SJSA1 (cell line): ENCODE measurements around the gene TAF3. TPM values are rescaled to one million over a fixed set of nuclear protein-coding genes. Genes with fewer than 3 reads are reported as not detected.

Source experiments
- DNase-seq, 2 experiments: peaks; one replicate each; pipeline ENCODE4 v3.0.0-alpha.2; 2015 to 2020; ENCODE audit warnings: low spot score in 2 of 2, low read depth in 1 of 2
- H3K27ac ChIP-seq: fragments of 250-450 bp; sonication (Bioruptor Pico); 2 replicates; pipeline ENCODE4 v1.5.1; 2020; ENCODE audit warnings: mild to moderate bottlenecking, moderate library complexity
- H3K27me3 ChIP-seq: fragments of 250-450 bp; sonication (Bioruptor Pico); replicated peaks from 2 replicates; pipeline ENCODE4 v1.5.1; 2020; ENCODE audit warnings: mild to moderate bottlenecking, moderate library complexity
- H3K36me3 ChIP-seq: fragments of 250-450 bp; sonication (Bioruptor Pico); 2 replicates; pipeline ENCODE4 v1.5.1; 2020; ENCODE audit warnings: mild to moderate bottlenecking
- H3K4me1 ChIP-seq: fragments of 250-450 bp; sonication (Bioruptor Pico); replicated peaks from 2 replicates; pipeline ENCODE4 v1.6.1; 2021; ENCODE audit warnings: mild to moderate bottlenecking
- H3K4me3 ChIP-seq: fragments of 250-450 bp; sonication (Bioruptor Pico); 2 replicates; pipeline ENCODE4 v1.5.1; 2020; ENCODE audit warnings: mild to moderate bottlenecking
- H3K9me3 ChIP-seq: fragments of 250-450 bp; sonication (Bioruptor Pico); replicated peaks from 2 replicates; pipeline ENCODE4 v1.5.1; 2020; ENCODE audit warnings: mild to moderate bottlenecking
- total RNA-seq: library from RNA; depleted of rRNA; stranded (reverse); fragments of >200 nt; shearing (Covaris generic); gene quantifications from 2 replicates; pipeline ENCODE4 v1.2.3, GENCODE V29; 2014

The TAF3 gene
- total RNA-seq, 1 experiment from 2014 or later = 4.4 TPM

DNA sequence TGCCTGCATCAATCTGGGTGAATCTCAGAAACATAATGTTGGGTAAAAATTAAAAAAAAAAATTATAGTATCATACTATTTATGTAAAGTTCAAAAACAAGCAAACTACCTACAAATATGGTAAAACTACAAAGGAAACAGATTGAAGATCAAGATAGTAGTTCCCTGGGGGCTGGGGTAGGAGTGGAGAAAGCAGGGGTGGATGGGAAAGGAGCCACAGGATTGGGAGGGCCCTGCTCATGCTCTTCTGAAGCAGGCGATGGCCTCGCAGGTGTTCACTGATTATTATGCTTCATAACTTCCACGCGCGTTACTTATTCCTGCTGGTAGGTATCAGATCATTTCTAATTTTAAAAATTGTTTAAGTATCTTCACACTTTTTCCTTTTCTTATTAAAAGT is 140.1 kb downstream of the TAF3 start:
- H3K27ac ChIP-seq = no peak overlapping the region
- DNase-seq = no peak
- H3K4me3 ChIP-seq = no peak overlapping the region

GRCh38 chr10:7960108-7960507 is 141.8 kb downstream of the TAF3 start:
- Histone ChIP-seq H3K27ac (no peak overlapping the region), H3K4me1 (peaks cover 15% of the 10 kb centered on the region), H3K36me3 (peaks cover 4% of the 10 kb centered on the region), H3K4me3 (no peak overlapping the region), H3K27me3 (no peaks in the 10 kb centered on the region), H3K9me3 (no peaks in the 10 kb centered on the region)
- DNase-seq = no peak

More for the DNA sequence above, 140.1 kb downstream of the TAF3 start:
- Histone ChIP-seq H3K27me3 (no peaks in the 10 kb centered on the region), H3K9me3 (no peaks in the 10 kb centered on the region), H3K36me3 (no peaks in the 10 kb centered on the region), H3K4me1 (peaks cover 15% of the 10 kb centered on the region)

GRCh38 chr10:7962592-7962991 is 144.3 kb downstream of the TAF3 start:
- H3K9me3 ChIP-seq = no peaks in the 10 kb centered on the region
- no peaks in the 10 kb centered on the region for H3K4me1 ChIP-seq
- peaks cover 5% of the 10 kb centered on the region for H3K36me3 ChIP-seq
- no peak overlapping the region for H3K4me3 ChIP-seq
- no peak overlapping the region for H3K27ac ChIP-seq
- no peak for DNase-seq
- no peaks in the 10 kb centered on the region for H3K27me3 ChIP-seq

- no peak for DNase-seq
- Histone ChIP-seq H3K9me3 (no peaks in the 10 kb centered on the region), H3K36me3 (peaks cover 5% of the 10 kb centered on the region), H3K4me1 (no peaks in the 10 kb centered on the region), H3K27ac (no peak overlapping the region), H3K27me3 (no peaks in the 10 kb centered on the region), H3K4me3 (no peak overlapping the region)
These were observed 147.2 kb downstream of the TAF3 start for GRCh38 chr10:7965457-7965856.

- Histone ChIP-seq H3K27ac (no peak overlapping the region), H3K4me3 (no peak overlapping the region), H3K36me3 (peaks cover 5% of the 10 kb centered on the region), H3K9me3 (no peaks in the 10 kb centered on the region), H3K27me3 (no peaks in the 10 kb centered on the region), H3K4me1 (no peaks in the 10 kb centered on the region)
- DNase-seq = no peak
These were observed 148.7 kb downstream of the TAF3 start for GRCh38 chr10:7967035-7967434.

- H3K4me3 ChIP-seq = no peak overlapping the region
- H3K27ac ChIP-seq = no peak overlapping the region
- H3K27me3 ChIP-seq = no peaks in the 10 kb centered on the region
- H3K36me3 ChIP-seq = peaks cover 5% of the 10 kb centered on the region
- DNase-seq = no peak
- H3K4me1 ChIP-seq = no peaks in the 10 kb centered on the region
- no peaks in the 10 kb centered on the region for H3K9me3 ChIP-seq
These were observed 150.3 kb downstream of the TAF3 start for GRCh38 chr10:7968510-7969112.

GRCh38 chr10:7969623-7970022 is 151.3 kb downstream of the TAF3 start:
- Histone ChIP-seq H3K4me3 (no peak overlapping the region), H3K4me1 (no peaks in the 10 kb centered on the region), H3K36me3 (peaks cover 5% of the 10 kb centered on the region), H3K9me3 (no peaks in the 10 kb centered on the region), H3K27me3 (no peaks in the 10 kb centered on the region), H3K27ac (no peak overlapping the region)
- no peak for DNase-seq

- Histone ChIP-seq H3K9me3 (no peaks in the 10 kb centered on the region), H3K4me3 (no peak overlapping the region), H3K27me3 (no peaks in the 10 kb centered on the region), H3K4me1 (no peaks in the 10 kb centered on the region), H3K36me3 (no peaks in the 10 kb centered on the region), H3K27ac (no peak overlapping the region)
- DNase-seq = no peak
These were observed 153.6 kb downstream of the TAF3 start for GRCh38 chr10:7971949-7972348.

DNA sequence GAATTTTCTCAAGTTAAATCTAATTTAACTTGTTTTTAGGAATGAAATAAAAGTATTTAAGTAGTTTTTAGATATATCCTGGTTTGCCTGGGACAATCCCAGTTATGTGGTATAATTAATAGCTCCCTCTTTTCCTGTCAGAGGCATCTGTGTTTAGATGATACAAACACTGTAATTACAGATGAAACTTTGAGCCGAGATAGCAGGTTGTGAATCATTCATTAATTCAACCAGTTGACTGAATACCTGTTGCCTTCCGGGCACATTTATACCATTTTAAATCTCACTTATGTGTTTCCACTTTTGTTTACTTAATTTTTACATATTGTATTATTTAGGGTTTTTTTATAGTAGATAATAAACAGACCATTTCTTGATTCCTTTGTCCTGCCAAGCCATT is 154.1 kb downstream of the TAF3 start:
- H3K27me3 ChIP-seq = no peaks in the 10 kb centered on the region
- H3K4me3 ChIP-seq = no peak overlapping the region
- H3K27ac ChIP-seq = no peak overlapping the region
- DNase-seq = no peak
- H3K9me3 ChIP-seq = no peaks in the 10 kb centered on the region
- H3K4me1 ChIP-seq = no peaks in the 10 kb centered on the region
- no peaks in the 10 kb centered on the region for H3K36me3 ChIP-seq

DNA sequence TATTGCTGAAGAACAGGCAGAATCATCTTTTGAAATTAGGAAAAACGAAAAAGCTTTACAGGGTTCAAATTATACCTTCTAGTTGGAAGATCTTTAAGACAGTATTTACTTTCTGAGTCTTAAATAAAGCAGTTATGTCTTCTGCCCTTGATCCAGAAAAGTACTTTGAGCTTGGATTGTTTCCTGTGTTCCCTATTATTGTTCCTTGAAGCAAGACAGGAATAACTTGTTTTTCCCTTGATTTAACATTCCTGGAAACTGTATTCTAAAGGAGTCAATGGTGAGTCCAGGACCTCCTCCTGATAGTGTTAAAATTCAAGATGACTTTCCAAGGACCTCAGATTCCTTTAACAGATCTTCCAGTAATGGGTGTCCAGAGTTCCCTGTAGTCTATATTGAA is 161.9 kb downstream of the TAF3 start:
- Histone ChIP-seq H3K27me3 (no peaks in the 10 kb centered on the region), H3K36me3 (peaks cover 10% of the 10 kb centered on the region; the same call in 1 of the 2 replicates), H3K27ac (no peak overlapping the region), H3K9me3 (no peaks in the 10 kb centered on the region), H3K4me1 (no peaks in the 10 kb centered on the region), H3K4me3 (no peak overlapping the region)
- no peak for DNase-seq

DNA sequence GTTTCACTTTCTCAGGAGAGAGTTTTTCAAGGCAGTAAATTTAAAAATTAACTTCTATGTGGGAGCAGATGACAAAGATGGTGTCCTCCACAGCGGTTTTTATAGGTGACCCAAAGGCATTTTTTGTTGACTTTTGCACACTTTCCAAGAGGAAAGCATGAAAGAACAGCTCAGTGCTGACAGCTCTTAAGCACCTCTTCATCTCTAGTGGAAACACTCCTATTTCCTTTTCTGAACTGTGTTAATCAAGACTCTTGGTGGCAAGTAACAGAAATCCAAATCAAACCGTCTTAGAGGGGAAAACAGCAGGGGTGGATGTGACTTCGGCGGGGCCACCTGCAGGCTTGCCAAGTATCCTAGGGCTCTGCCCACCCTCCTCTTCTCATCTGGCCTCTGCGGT is 164.4 kb downstream of the TAF3 start:
- H3K27ac ChIP-seq = no peak overlapping the region
- no peak for DNase-seq
- H3K4me3 ChIP-seq = no peak overlapping the region
- no peaks in the 10 kb centered on the region for H3K9me3 ChIP-seq
- peaks cover 7% of the 10 kb centered on the region for H3K4me1 ChIP-seq
- peaks cover 7% of the 10 kb centered on the region; the same call in 1 of the 2 replicates for H3K36me3 ChIP-seq
- H3K27me3 ChIP-seq = no peaks in the 10 kb centered on the region

DNA sequence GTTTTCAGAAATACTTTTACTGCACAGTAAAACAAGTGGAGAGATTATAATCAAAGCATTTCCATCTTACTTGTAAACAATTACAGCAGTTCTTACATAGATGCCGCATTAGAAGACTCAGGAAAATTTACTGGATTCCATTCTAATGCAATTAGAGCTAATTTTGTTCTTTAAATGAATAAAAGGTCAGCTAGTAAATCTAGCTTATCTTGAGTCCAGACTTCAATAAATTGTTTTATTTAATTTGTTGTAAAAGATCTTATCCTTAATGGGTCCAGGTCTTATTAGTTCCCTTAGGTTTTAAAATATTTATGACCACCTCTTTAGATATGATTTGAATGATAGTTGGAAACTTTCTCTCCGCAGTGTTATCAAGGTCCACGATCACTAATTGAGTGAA is 166.0 kb downstream of the TAF3 start:
- H3K36me3 ChIP-seq = no peaks in the 10 kb centered on the region
- DNase-seq = no peak
- H3K27me3 ChIP-seq = no peaks in the 10 kb centered on the region
- no peaks in the 10 kb centered on the region for H3K9me3 ChIP-seq
- H3K4me3 ChIP-seq = no peak overlapping the region
- H3K27ac ChIP-seq = no peak overlapping the region
- H3K4me1 ChIP-seq = peaks cover 7% of the 10 kb centered on the region

- no peaks in the 10 kb centered on the region for H3K27me3 ChIP-seq
- H3K27ac ChIP-seq = no peak overlapping the region
- no peak for DNase-seq
- H3K36me3 ChIP-seq = no peaks in the 10 kb centered on the region
- peaks cover 7% of the 10 kb centered on the region for H3K4me1 ChIP-seq
- H3K9me3 ChIP-seq = no peaks in the 10 kb centered on the region
- no peak overlapping the region for H3K4me3 ChIP-seq
These were observed 166.6 kb downstream of the TAF3 start for GRCh38 chr10:7984896-7985295.

DNA sequence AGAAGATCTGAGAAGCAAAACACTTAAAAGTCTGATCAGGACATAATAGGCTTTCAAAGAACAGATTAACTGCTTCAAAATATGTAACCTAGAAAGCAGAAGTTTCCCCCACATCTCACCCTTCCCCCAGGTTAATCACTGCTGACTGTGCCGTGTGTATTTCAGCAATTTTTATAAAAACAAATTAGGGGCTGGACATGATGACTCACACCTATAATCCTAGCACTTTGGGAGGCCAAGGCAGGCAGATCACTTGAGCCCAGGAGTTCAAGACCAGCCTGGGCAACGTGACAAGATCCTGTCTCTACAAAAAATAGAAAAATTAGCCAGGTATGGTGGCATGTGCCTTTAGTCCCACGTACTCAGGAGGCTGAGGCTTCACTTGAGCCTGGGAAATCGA is 168.5 kb downstream of the TAF3 start:
- H3K9me3 ChIP-seq = no peaks in the 10 kb centered on the region
- peak in 1 of 2 experiments; percentile 9 for DNase-seq

DNA sequence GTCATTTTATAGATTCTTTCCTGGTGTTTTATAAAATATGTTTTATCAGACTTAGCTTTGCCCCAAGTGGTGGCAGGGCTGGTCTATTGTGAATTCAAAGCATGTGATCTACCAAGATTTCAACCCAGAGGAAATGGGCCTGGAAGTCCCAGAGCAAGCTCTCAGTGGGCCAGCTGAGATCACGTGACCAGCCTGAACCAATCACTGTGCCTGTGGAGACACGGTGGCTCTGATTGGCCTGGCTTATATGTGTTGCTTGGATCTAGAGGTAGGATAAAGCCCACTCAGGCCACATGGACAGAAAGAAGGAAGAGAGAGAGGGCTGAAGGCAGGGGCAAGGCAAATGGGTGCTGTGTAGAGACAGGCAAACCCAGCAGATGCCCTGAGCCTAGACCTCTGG is 170.7 kb downstream of the TAF3 start:
- Histone ChIP-seq H3K9me3 (no peaks in the 10 kb centered on the region), H3K4me1 (peaks cover 7% of the 10 kb centered on the region), H3K27me3 (no peaks in the 10 kb centered on the region), H3K4me3 (no peak overlapping the region), H3K27ac (no peak overlapping the region), H3K36me3 (no peaks in the 10 kb centered on the region)
- DNase-seq = no peak

More for the DNA sequence above, 168.5 kb downstream of the TAF3 start:
- H3K36me3 ChIP-seq = no peaks in the 10 kb centered on the region
- H3K27ac ChIP-seq = no peak overlapping the region; the same call in 1 of the 2 replicates
- H3K4me1 ChIP-seq = peaks cover 7% of the 10 kb centered on the region
- H3K4me3 ChIP-seq = no peak overlapping the region
- H3K27me3 ChIP-seq = no peaks in the 10 kb centered on the region
